Kidney (tissue), 14 donors: Measurements from ENCODE around the gene TAGLN. TPM values are rescaled to one million over a fixed set of nuclear protein-coding genes. Genes with fewer than 3 reads are reported as not detected.

Experiments
- DNase-seq, 5 donors: peaks; one replicate each; pipeline ENCODE4 v3.0.0-alpha.2; 2013 to 2020
- FAIRE-seq: peaks from 2 replicates; lab custom pipeline; 2012; peaks lifted over from hg19 to GRCh38; lab: Jason Lieb, UNC
- H3K27ac ChIP-seq, 2 donors: one replicate each; pipeline ENCODE4 v1.7.0; 2013; ENCODE audit warnings: low read depth in 2 of 2, low read length in 2 of 2, inconsistent platforms in 1 of 2
- H3K27me3 ChIP-seq: one replicate; pipeline ENCODE4 v1.7.1; 2013; ENCODE audit warnings: low read length, inconsistent platforms; ENCODE audit not compliant: control insufficient read depth, insufficient read depth
- H3K36me3 ChIP-seq, 3 donors: one replicate each; pipeline versions ENCODE4 v1.7.0 to v1.7.1; 2013; ENCODE audit warnings: low read length in 3 of 3, control low read depth in 1 of 3, inconsistent platforms in 1 of 3; ENCODE audit not compliant: insufficient read depth in 3 of 3, control insufficient read depth in 2 of 3
- H3K4me1 ChIP-seq, 3 donors: one replicate each; pipeline versions ENCODE4 v1.7.0 to v1.7.1; 2013; ENCODE audit warnings: low read length in 3 of 3, inconsistent platforms in 1 of 3, low read depth in 1 of 3; ENCODE audit not compliant: control insufficient read depth in 2 of 3, insufficient read depth in 2 of 3
- H3K4me3 ChIP-seq, 3 donors: one replicate each; pipeline versions ENCODE4 v1.7.0 to v1.8.1; 2013; ENCODE audit warnings: low read length in 3 of 3, control low read depth in 1 of 3, inconsistent platforms in 1 of 3
- H3K9ac ChIP-seq, 3 donors: one replicate each; pipeline versions ENCODE4 v1.7.0 to v1.7.1; 2013; ENCODE audit warnings: low read length in 3 of 3, control low read depth in 1 of 3, inconsistent platforms in 1 of 3
- H3K9me3 ChIP-seq, 3 donors: one replicate each; pipeline versions ENCODE4 v1.7.0 to v1.7.1; 2013; ENCODE audit warnings: low read length in 3 of 3, control low read depth in 1 of 3, inconsistent platforms in 1 of 3; ENCODE audit not compliant: control insufficient read depth in 2 of 3, insufficient read depth in 1 of 3
- CTCF ChIP-seq: IDR thresholded peaks from 3 replicates; pipeline ENCODE4 v1.5.1; 2012; ENCODE audit warnings: mild to moderate bottlenecking, moderate library complexity, borderline replicate concordance; ENCODE audit not compliant: insufficient read depth; ENCODE audit errors: extremely low read depth
- intact Hi-C: fragments of 100-400 bp; cut with DNase I; formaldehyde crosslinking; loops from one replicate; pipeline ENCODE4 v1.11.1; 2022
- polyA plus RNA-seq: library from polyadenylated mRNA; stranded (reverse); fragments of 350-450 nt; fragmentation: Illumina TruSeq; extraction: RNeasy Lipid Tissue Mini Kit (QIAGEN cat#74804); gene quantifications from one replicate; pipeline ENCODE4 v1.2.3, GENCODE V29; 2014; ENCODE audit warnings: low read depth, low replicate concordance; ENCODE audit not compliant: insufficient read depth
- total RNA-seq: library from RNA; stranded (reverse); fragmentation: NEBNext Ultra II Directional; extraction: Animal tissue kit (Norgen Biotek cat#: 25700); gene quantifications from one replicate; pipeline ENCODE4 v1.2.1, GENCODE V29; 2021
- donor health status: control.
- donor health status: control.
- donor health status: control.
- donor health status: control.
- donor health status: control.
- donor health status: DM: yes; HTN: yes; CAD: no.
- donor health status: Normal renal cell carcinoma (clear cell type).

The TAGLN gene
- total and polyA plus RNA-seq, 2 donors from 2014 or later, result 776 to 846 TPM

- H3K4me1 ChIP-seq, result no peaks in the 10 kb centered on the region
- no peak overlapping the region for H3K4me3 ChIP-seq
- DNase-seq (no peak), FAIRE-seq (no peak)
- no peak for TF ChIP-seq CTCF
- no peak overlapping the region for H3K27ac ChIP-seq
- no peak overlapping the region for H3K9ac ChIP-seq
- peaks cover 0 to 2% (median 0%) of the 10 kb centered on the region in 3 donors for H3K36me3 ChIP-seq
- no peaks in the 10 kb centered on the region for H3K9me3 ChIP-seq
- no peaks in the 10 kb centered on the region for H3K27me3 ChIP-seq
- intact Hi-C loops, result no loop called here
Observed at GRCh38 chr11:117154468-117154867, 44.7 kb upstream of the TAGLN start.

GRCh38 chr11:117157507-117157906, 41.7 kb upstream of the TAGLN start:
- Histone ChIP-seq H3K4me3 (no peak overlapping the region), H3K4me1 (no peaks in the 10 kb centered on the region), H3K27me3 (no peaks in the 10 kb centered on the region), H3K36me3 (peaks cover 6 to 18% (median 8%) of the 10 kb centered on the region in 3 donors), H3K27ac (no peak overlapping the region), H3K9me3 (no peaks in the 10 kb centered on the region), H3K9ac (no peak overlapping the region)
- intact Hi-C loops, result no loop called here
- DNase-seq (no peak), FAIRE-seq (no peak)
- TF ChIP-seq CTCF, result no peak

DNA sequence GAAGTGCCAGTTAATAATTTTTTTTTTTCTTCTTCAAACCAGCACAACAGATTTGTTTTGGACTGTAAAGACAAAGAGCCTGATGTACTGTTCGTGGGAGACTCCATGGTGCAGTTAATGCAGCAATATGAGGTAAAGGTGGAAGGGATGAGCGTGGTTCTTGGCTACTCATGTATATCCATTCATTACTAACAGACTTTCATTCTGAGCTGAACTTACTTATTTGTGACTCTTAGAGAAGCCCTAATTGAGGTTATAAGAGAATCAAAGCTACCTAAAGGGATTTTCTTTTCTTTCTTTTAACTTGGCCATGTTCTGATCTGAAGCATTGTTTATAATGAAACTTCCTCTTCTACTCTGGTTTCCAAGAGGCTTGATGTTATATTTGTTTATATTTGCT, 39.3 kb upstream of the TAGLN start:
- DNase-seq, result no peak
- FAIRE-seq, result no peak
- Histone ChIP-seq H3K4me3 (no peak overlapping the region), H3K9me3 (no peaks in the 10 kb centered on the region), H3K27me3 (no peaks in the 10 kb centered on the region), H3K9ac (no peak overlapping the region), H3K4me1 (no peaks in the 10 kb centered on the region), H3K27ac (no peak overlapping the region), H3K36me3 (peaks cover 9 to 28% (median 14%) of the 10 kb centered on the region in 3 donors)
- intact Hi-C loops, result no loop called here
- TF ChIP-seq CTCF, result no peak

GRCh38 chr11:117160826-117161225, 38.3 kb upstream of the TAGLN start:
- H3K27me3 ChIP-seq, result no peaks in the 10 kb centered on the region
- FAIRE-seq (no peak), DNase-seq (no peak)
- intact Hi-C loops, result no loop called here
- no peak overlapping the region for H3K9ac ChIP-seq
- H3K36me3 ChIP-seq, result peaks cover 9 to 36% (median 17%) of the 10 kb centered on the region in 3 donors
- TF ChIP-seq CTCF, result no peak
- no peaks in the 10 kb centered on the region for H3K9me3 ChIP-seq
- H3K27ac ChIP-seq, result no peak overlapping the region
- no peaks in the 10 kb centered on the region for H3K4me1 ChIP-seq
- H3K4me3 ChIP-seq, result no peak overlapping the region
